Measurements from ENCODE around the gene C21orf58.

- TF ChIP-seq, protein P1, sequence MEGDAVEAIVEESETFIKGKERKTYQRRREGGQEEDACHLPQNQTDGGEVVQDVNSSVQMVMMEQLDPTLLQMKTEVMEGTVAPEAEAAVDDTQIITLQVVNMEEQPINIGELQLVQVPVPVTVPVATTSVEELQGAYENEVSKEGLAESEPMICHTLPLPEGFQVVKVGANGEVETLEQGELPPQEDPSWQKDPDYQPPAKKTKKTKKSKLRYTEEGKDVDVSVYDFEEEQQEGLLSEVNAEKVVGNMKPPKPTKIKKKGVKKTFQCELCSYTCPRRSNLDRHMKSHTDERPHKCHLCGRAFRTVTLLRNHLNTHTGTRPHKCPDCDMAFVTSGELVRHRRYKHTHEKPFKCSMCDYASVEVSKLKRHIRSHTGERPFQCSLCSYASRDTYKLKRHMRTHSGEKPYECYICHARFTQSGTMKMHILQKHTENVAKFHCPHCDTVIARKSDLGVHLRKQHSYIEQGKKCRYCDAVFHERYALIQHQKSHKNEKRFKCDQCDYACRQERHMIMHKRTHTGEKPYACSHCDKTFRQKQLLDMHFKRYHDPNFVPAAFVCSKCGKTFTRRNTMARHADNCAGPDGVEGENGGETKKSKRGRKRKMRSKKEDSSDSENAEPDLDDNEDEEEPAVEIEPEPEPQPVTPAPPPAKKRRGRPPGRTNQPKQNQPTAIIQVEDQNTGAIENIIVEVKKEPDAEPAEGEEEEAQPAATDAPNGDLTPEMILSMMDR (IDR thresholded peaks at IDR 0.05; ENCODE audit: poor library complexity): no peak
- TF ChIP-seq EZH2phosphoT487 (IDR thresholded peaks at IDR 0.05; ENCODE audit: low read depth, severe bottlenecking, unreplicated experiment): no peak
- no peak for TF ChIP-seq EZH2 (IDR thresholded peaks at IDR 0.05; ENCODE audit: borderline replicate concordance)
Measured at GRCh38 chr21:46320331-46320801, 3.3 kb downstream of the C21orf58 start.
